Testis (tissue), 2 donors: ENCODE results near the gene DKK3.

Source experiments
- CTCF ChIP-seq, 3 experiments: fragments of 450-650 bp in 2 of 3; fragments of 200-600 bp in 1 of 3; sonication (generic) in 1 of 3; IDR thresholded peaks; one replicate each; pipeline ENCODE4 v1.5.1; 2016 to 2019; ENCODE audit warnings: antibody characterized with exemption in 3 of 3, mild to moderate bottlenecking in 2 of 3, moderate library complexity in 1 of 3
- POLR2A ChIP-seq: fragments of 450-650 bp; IDR thresholded peaks from one replicate; pipeline ENCODE4 v1.6.1; 2017; ENCODE audit warnings: antibody characterized with exemption, mild to moderate bottlenecking, moderate library complexity

- no peak for TF ChIP-seq POLR2A
- TF ChIP-seq CTCF (IDR thresholded peaks at IDR 0.05): no peak
Observed at GRCh38 chr11:11966354-11966741, 42.1 kb downstream of the DKK3 start.
